Stimulated activated CD4-positive, alpha-beta T cell treated with anti-CD3 and anti-CD28 coated beads, Interleukin-12 subunit alpha, Interleukin-12 subunit beta, amount 100 ng/mL, for 4 hours (primary cell): ENCODE measurements around the gene MAML2.

Experiments
- DNase-seq: peaks from one replicate; pipeline ENCODE4 v3.0.0-alpha.2; 2020

Gene MAML2

DNA sequence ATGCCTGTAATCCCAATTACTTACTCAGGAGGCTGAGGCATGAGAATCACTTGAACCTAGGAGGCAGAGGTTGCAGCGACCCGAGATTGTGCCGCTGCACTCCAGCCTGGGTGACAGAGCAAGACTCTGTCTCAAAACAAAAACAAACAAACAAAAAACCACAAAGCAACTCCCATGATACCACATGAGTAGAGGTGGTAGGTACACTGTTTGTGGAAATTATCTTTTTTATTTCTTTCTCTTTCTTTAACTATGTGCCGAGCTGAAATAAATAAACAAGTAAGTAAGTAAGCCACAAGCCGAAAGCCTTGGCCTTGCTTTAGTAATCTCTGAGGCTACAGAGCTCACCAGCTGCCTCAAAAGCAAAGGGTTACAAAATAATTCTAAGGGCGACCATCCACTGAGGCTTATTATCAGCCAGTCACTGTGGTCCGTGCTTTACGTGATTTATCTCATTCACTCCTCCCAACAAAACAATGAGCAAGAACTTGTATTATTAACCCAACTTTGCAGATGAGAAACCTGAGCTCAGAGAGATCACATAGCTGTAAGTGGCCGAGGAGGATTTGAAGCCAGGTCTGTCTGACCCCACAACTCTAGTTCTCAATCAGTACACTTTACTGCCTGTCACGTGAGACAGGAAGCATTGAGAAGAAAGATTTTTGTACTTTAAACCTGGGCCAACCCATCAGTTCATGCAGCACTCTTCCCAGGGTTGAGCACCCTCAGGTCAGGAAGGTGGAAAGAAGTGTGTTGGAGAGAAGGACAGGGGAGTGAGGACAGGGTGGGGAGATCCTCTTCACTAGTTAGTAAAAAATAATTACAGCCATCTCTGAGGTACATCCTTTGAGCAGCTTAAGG lies 349.3 kb downstream of the MAML2 start:
- DNase-seq = no peak

DNA sequence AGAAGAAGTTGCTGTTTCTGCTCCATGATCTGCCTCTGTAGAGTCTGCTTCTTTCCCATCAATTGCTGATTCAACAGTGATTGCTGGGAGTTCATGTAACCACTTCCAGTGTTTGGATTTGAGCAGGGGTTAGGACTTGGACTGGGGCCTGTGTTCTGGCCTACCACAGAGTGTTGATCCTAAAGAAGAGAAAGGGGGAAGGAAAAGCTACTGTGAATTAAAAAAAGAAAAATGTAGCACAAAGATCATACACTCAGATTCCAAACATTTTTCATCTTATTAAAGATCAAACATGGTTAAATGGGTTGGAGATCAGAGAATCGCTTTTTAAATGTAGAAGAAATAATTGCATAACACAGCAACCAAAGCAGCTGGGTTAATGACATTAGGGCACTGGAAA lies 351.4 kb downstream of the MAML2 start:
- no peak for DNase-seq

DNA sequence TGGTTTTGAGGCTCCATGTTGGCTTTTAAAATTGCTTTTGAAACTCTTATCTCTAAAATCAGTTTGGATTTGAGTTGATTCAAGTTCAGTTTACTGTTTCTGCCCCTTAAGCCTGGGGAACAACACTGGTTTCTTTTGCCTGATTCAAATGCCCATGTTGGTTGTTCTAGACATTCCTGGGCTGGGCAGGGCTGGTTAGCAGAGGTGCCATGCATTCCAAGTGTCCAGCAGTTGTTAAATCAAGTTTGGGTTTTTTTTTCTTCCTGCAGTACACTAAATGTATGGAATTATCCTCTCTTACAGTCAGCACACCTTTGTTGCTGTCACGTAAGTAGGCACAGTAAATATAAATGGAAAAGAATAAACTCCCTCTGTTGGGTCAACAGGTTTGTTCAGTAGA lies 351.9 kb downstream of the MAML2 start:
- DNase-seq = no peak

DNA sequence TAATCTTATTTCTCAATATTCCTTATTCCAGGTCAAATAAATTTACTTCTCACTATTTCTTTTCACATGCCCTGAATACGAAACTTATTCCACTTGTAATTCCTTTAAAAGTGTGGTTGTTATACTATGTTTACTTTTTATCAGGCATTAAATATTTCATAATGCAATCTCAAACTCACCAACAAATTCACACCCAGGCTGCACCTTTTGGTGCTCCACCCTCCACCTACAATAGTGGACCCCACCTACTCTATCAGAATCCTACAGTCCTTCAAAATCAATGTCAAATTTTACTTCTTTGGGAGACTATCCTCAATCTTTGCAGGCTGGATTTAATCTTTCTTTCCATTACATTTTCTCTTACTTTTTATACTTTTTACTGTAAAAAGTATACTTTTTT lies 353.2 kb downstream of the MAML2 start:
- DNase-seq = no peak

DNA sequence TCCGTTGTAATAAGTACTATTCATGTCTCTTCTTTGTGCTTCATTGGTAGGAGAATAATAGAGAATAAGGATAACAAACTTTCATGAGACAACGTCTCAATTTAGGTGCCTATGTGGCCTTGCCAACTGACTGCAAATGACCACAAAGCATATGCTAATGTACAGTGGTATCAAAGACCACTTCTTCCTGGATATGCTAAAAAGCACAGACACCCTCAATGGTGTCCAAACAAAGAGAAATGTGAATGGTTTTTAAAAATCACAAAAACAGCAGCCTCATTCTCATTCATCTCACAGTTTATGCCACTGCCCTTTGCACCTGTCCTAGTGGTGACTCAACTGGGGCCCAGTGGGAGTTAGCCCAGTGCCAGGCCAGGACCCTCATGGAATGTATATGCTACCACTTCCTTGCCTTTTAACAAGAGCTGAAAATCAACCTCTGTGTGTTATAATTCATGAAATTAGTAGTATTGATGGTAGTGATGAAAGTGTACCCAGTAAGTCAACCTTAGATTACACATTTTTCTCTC lies 353.9 kb downstream of the MAML2 start:
- DNase-seq = no peak

DNA sequence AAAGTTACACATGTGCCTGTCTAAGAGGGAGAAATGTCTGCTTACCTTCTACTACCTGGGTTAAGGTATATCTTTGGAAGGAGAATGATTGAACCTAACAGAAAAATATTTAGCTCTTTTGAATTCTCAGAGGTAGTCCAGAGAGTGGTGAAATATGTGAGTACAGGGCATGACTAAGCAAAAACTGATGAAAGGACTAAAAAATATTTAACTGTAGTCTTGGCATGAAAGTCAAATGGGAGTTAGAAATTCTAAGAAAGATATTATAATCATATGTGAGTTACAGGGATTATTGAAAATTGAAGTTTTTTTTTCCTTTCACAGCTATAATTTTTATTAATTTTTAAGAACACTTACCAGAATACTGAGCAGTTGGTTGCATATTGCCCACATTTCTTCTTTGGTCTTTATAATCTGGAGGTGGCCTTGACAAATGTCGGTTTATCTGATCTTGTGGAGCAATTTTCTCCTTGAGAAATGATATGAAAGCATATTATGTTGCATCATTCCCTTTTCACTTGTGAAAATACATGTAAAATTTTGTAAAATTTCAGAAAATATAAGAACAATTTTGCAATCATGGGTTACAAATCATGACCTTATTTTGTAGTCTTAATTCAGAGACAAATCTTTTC lies 357.7 kb downstream of the MAML2 start:
- DNase-seq = no peak

DNA sequence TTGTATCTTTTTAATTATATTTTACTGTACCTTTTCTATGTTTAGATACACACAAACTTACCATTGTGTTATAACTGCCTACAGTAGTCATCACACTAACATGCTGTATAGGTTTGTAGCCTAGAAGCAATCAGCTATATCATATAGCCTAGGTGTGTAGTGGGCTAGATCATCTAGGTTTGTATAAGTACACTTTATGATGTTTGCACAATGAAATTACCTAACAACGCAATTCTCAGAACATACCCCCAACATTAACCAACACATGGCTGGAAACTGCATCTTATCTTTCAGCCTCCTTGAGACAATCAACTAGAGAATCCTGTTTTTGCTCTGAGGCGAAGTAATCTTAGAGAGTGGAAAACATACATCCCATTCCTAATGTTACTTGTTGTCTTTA lies 358.9 kb downstream of the MAML2 start:
- DNase-seq = no peak

DNA sequence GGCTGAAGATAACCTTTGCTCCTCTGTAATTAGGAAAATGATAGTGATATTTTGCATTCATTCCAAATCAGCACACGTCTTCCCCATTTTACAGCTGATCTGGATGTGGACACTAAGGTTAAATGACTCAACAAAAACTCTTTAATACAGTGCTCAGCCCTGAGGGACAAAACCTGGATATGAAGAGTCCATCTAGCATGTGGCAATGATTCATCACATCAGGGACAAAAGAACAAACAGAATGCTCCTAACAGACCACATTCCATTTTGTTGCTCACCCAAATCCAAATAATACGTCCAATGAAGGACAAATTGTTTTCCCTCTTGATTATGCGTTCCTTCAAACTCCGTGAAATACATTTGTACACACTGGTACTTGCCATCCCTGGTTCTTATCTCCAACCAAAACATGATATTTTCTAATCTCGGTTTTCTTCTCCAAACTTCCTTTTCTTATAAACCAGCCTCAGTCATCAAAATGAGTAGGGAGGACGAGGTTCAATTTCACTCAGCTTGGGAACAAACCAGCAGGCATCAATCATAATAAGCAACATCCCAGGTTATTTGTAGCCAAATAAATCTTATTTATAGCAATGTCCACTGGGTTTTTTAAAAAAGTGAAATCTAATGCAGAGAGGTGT lies 365.3 kb downstream of the MAML2 start:
- no peak for DNase-seq

DNA sequence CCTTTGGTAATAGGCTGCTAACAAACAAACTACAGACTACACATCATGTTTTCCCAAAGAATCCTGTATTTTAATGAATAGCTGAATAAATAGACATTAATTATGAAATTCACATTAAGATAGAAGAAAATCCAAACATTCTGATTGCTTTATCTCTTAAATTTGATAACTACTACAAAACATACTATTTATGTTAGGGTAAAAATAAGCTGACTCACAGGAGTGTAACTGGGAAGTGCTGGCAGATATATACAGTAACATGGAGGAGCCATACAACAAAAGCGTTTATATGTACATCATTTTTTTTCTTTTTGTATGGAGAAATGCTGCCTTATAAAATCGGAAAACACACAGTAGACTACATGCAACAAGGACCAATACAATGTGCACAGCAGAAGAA lies 366.4 kb downstream of the MAML2 start:
- no peak for DNase-seq

DNA sequence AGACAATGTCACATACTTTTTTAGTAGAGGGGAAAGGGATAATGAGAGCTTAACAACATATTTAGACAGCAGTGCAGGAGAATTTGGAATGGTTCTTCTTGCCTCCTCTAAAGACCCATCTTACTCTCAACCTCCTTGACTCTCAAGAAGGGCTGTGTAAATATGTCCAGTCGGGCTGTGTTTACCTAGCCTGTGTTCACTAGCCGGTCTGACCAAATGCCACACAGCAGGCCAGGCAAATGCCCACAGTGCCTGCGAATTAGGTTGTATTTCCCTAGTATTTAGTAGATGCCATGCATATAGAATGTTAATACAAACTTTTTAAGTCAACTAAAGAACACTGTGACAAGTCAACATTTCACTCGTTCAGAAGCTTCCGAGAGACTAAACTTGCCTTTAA lies 367.7 kb downstream of the MAML2 start:
- no peak for DNase-seq

DNA sequence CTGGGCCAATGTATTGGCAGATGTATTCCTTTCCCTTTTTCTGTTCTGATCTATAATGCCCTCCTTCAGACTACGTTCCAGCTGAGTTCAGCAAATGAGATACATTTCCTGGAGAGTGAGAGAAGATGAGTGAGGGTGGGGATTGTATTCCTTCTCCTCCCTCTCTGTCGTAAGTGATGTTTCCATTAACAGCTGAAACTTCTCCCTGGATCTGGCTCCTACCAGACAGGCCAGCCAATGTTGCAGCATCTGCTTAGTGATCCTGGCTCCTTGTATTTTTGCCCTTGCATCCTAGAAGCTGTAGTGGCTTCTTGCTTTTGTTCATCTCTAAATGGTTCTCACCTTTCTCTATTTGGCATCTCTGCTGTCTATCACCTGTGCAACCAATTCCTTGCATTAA lies 370.9 kb downstream of the MAML2 start:
- DNase-seq = no peak

DNA sequence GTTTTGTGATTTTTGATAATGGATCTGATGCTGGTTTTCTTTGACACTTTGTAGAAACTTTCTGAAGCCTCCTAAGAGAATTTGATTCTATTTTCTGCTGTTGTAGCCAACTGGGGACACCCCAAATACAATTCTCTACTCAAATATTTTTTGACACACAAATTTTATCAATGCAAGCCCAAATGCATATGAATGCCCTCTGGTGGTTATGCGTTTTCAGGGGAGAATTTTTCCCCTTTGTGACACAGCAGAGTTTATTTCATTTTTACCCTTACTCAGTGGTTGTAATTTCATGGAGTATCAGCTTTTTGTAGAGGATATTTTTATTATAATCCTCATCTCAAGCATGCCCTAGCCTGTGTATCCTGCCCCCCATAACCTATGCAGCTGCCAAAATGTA lies 374.4 kb downstream of the MAML2 start:
- no peak for DNase-seq

DNA sequence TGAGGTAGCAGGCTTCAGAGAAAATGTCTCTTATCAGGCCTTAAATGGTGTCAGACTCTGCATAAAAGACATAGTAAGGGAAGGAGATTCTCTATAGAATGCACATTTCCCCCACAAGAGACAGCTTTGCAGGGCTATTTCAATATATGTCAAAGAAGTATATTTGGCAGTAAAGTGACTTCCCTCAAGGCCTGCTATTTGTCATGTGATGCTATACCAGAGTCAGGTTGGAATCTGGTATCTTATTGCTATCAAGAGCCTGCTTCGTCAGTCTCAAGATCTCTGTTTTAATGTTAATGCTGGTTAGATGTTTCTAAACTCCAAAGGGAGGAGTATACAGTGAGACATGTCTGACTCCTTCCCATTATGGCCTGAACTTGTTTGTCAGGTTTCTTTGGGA lies 378.7 kb downstream of the MAML2 start:
- DNase-seq = no peak

DNA sequence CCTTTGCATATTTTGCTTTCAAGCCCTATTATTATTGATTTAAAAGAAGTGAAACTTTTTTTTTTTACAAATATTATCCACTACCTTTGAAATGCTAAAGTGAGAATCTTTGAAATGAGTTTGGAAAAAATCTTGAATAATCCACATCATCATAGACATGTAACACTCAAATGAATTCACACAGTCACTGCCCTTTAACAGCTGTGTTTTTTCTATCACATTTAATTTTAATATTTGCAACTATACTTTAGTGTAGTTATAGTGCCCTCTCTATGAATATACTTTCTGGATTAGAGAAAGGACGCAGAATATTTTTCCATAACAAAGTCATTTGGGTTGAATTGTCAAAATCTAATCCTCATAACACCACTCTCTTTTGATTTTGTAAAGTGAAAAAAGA lies 381.2 kb downstream of the MAML2 start:
- no peak for DNase-seq

DNA sequence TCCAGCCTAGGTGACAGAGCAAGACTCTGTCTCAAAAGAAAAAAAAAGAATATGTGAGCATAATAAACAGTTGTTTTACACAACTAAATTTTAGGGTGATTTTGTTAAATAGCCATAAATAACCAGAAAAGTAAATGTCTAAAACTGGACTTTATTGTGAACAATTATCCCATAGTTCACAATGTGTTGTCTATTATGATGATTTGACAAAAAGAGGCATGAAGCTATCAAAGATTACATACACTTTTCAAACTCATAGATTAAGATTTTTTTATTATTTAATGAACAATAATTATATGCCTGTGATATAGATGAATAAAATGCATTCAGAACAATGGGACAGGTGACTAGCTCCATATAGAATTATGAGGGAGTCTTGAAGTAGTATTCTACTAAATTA lies 392.1 kb downstream of the MAML2 start:
- no peak for DNase-seq

DNA sequence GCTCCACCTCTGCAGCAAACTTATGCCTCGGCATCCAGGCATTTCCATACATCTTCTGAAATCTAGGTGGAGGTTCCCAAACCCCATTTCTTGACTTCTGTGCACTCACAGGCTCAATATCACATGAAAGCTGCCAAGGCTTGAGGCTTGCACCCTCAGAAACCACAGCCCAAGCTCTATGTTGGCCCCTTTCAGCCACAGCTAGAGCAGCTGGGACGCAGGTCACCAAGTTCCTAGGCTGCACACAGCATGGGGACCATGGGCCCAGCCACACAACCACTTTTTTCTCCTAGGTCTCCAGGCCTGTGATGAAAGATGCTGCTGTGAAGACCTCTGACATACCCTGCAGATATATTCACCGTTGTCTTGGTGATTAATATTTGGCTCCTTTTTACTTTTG lies 394.4 kb downstream of the MAML2 start:
- no peak for DNase-seq

DNA sequence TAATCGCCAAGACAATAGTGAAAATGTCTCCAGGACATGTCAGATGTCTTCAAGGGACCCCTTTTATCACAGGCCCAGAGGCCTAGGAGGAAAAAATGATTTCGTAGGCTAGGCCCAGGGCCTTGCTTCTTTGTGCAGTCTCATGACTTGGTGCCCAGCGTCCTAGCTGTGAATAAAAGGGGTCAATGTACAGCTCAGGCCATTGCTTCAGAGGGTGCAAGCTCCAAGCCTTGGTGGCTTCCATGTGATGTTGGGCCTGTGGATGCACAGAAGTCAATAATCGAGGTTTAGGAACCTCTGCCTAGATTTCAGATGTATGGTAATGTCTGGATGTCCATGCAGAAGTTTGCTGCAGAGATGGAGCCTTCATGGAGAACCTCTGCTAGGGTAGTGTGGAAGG lies 398.4 kb downstream of the MAML2 start:
- no peak for DNase-seq

DNA sequence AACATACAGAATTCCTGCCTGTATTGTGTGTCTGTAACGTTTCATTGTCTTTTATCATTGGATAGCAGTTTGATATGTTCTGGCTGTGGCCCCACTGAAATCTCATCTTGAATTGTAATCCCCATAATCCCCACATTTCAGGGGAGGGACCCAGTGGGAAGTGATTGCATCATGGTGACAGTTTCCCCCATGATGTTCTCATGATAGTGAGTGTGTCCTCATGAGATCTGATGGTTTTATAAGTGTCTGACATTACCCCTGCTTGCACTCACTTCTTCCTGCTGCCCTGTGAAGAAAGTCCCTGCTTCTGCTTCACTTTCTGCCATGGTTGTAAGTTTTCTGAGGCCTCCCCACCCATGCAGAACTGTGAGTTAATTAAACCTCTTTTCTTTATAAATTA lies 399.4 kb downstream of the MAML2 start:
- DNase-seq = no peak

DNA sequence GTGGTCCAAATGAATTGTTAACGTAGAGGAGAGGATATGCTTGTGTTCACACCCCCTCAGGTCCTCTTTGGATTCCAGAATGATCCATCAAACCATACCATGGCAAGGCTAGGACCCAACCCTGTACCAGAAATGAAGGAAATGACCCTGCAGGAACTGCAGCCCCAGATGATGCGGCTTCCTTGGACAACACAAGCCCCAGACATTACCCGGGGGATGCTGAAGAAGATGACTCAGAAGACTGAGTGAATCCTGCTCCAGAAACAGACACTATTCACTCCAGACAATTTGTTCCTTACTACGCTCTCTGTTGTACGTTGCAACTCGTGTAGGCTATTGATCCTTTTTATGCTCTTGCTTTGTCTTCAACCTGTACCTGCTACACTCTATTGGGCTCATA lies 403.9 kb downstream of the MAML2 start:
- DNase-seq = no peak

DNA sequence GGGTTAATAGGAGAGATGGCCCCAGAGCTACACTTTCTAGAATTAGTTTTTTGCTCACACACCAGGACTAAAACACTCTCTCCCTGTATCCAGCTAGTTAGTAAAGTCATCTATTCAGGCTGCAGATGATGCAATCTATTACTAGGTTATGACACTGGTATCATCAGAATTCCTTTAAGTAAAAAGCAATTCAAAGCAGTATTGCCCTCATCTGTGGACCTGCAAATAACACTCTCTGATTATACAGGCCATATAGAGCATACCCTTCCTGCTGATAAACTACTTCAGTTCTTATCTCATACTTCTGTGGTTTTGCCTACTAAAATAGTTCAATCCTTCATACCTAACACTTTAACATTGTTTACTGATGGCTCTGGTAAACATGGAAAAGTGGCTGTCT lies 405.6 kb downstream of the MAML2 start:
- no peak for DNase-seq

DNA sequence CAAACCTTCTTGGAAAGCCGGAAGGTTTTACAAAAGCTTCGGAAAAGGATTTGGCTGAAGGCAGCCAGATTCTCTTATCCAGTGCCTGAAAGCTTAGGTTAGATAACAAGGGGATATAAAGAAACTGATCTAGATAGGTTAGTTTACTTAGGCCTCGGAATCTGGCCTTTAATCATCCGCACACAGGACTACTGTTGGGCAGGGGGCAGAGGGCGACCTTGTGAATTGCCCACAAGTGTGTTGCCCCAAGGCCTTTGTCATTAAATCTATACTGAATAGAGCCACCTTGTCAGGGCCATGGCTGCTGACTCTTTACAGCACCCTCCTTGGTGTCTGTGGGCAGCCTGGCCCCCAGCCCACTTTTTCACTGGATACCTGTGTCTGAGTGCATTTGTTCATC lies 409.4 kb downstream of the MAML2 start:
- no peak for DNase-seq

DNA sequence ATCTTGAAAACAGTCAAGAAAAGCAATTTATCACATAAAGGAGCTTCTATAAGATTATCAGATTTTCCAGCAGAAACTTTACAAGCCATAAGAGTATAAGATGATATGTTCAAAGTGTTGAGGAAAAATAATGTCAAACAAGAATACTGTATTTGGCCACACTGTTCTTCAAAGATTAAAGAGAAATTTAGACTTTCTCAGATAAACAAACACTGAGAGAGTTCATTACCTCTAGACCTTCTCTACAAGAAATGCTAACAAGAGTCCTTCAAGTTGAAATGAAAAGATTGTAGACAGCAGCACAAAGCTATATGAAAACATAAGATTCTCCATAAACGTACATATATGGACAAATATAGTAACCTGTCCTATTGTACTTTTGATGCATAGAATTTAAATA lies 411.1 kb downstream of the MAML2 start:
- DNase-seq = no peak

DNA sequence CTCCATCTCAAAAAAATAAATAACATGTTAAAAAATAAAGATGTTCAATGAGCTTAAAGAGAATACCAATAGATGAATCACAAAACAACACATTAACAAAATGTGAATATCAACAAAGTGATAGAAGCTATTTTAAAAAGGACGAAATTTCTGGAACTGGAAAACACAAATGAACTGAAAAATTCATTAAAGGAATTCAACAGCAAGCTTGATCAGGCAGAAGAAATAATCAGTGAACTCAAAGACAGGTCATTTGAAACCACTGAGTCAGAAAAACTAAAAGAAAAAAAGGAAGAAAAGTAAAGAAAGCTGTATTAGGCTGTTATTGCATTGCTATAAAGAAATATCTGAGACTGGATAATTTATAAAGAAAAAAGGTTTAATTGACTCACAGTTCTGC lies 412.0 kb downstream of the MAML2 start:
- no peak for DNase-seq

DNA sequence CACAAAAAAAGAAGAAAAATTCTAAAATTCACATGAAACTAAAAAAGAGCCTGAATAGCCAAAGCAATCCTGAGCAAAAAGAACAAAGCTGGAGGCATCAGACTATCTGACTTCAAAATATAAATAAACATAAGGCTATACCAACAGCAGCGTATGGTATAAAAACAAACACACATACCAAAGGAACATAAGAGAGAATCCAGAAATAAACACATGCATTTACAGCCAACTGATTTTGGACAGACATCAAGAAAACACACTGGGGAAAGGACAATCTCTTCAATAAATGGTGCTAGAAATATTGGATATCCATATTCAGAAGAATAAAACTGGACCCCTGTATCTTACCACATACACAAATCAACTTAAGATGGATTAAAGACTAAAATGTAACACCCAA lies 416.3 kb downstream of the MAML2 start:
- DNase-seq = no peak
